Measurements from ENCODE around the gene CEP164.

CEP164 gene

DNA sequence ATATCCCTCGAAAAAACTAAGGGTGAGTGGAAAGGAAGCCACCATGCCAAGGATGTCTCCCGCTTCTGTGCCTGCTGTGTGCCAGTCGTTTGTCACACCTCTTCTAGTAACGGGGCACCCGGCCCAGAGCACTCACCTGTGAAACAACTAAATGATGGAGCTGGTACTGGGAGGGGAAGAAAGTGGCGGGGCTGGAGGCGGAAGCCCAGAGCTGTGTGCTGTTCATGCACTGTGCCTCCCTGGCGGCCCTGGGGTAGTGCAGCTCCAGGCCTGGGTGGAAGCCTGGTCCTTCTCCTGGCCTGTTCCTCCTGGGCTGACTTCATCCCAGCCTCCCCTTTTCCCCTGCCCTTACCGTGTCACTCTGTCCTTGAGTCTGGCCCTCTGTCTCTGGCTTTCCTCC lies 130.2 kb downstream of the CEP164 start:
- no peak for DNase-seq (ENCODE audit: low read depth in 1 of 2, low spot score in 1 of 2)

DNA sequence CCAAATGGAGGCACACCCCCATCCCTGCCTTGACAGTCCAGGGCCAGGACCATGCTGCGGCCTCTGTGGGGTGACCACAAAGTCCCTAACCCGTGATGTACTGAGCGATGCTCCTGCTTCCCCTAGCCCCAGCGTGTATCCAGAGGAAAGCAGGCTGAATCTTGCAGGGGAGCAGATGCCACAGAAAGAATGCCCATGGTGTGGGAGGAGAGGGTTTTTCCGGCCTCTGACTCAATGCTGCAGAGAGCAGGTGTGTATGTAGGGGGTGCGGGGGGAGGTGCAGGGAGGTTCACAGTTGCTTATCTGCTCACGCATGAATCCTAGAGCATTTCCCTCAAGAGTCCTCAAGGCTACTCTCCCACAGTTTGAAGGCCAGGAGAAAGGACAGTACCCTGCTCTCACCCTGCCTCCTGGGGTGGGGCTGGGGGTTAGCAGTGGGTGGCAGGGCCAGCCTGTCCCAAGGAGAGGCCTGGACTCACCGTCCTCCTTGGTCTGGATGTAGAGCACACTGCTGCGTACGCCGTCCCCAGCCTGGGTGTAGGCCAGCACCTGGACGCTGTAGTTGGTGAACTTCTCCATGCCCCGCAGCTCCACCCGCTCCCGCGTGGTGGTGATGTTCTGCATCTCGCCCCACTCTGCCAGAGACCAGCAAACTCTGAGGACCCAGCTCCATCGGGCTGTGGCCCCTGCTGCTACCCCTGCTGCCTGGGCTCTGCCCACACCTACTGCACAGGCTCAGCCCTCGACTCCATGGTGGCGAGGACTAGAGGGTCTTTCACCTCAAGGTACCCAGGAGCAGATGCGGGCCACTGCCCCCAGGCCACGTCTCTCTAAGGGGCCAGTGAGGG lies 130.8 kb downstream of the CEP164 start:
- DNase-seq (ENCODE audit: low read depth in 1 of 2, low spot score in 1 of 2): peak in 1 of 2 donors; percentile 5

DNA sequence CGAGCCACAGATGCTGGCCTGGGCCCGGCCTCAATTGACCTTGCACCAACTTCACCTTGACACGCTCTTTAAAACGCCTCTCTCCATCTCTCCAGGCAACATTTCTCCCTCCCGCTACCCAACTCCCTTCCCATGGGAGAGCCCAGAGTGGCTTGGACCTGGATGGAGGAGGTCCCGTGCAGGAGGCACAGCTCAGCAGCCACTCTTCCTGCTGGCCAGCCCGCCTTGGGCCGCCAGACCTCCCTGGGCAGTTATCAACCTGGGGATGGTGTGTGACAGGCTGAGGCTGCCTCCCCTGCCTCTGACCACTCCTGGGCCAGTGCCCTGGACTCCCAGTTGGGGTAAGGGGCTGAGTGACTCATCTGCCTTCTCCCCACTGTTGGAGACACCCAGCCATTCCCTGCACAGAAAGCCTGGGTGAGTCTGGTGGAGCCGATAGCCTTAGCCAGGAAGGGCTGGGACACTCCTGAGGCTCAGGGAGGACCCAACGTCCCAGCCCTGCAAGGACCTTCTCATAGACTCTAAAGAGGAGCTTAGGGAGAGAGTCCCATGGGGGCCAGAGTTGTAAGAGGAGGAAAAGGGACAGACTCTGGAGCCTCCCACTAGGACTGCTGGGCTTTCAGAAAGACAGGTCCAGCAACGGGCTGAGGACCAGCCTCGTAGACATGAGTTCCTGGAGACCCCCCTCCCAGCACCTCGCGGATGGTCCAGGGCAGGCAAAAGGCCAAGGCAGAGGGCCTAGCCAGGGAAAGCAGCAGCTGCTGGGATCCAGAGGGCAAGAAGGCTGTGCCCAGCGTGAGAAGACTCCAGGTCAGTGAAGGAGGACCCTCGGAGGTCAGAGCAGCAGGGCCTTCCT lies 131.7 kb downstream of the CEP164 start:
- DNase-seq (ENCODE audit: low read depth in 1 of 2, low spot score in 1 of 2): no peak

DNA sequence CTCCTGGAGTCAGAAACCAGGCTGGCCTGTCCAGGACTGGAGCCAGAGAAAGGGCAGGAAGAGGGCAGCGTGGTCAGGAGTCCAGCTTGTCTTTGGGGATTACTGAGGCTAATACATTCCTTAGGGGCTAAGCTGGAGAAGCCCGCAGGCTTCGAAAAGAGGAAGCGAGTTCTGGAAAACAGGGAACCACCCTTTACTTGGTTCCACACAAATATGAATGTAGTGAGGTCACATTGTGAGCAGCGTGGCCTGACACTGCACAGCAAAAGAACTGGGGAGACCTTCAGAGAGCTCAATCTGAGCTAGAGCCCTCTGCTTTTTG lies 132.3 kb downstream of the CEP164 start:
- DNase-seq (ENCODE audit: low read depth in 1 of 2, low spot score in 1 of 2): no peak

DNA sequence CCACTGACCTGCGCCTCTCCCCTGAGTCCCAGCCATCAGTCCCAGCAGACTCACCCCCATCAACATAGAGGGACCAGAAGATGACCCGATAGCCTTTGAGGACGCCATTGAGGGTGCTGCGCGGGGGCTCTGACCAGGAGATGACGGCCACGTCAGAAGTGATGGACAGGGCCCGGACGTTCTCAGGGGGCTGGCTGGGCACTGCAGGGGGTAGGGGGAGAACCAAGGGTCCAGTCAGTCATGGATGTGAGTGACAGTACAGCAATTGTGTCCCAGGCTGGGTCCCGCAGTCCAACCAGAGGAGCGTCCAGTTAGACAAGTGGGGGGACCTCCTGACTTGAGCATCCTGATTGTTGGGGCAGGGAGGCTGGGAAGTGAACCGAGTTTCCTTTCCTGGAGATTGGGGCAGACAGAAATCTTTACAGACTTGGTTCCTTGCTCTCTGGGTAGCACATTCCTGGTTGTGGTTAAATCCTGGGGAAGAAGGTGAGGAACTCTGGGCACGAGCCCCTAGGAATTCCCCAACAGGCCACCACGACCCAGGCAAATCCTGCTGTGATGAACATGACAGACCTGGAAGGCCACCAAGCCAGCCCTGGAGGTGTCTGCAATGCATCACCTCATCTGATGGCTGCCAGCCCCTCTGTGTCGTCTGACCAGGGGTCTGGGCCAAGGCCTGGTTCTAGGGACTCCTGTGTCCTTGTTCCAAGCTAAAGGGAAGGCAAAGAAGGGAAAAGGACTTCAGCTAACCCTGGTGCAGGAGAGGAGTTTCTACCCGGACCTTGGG lies 133.9 kb downstream of the CEP164 start:
- DNase-seq (ENCODE audit: low read depth in 1 of 2, low spot score in 1 of 2): no peak

DNA sequence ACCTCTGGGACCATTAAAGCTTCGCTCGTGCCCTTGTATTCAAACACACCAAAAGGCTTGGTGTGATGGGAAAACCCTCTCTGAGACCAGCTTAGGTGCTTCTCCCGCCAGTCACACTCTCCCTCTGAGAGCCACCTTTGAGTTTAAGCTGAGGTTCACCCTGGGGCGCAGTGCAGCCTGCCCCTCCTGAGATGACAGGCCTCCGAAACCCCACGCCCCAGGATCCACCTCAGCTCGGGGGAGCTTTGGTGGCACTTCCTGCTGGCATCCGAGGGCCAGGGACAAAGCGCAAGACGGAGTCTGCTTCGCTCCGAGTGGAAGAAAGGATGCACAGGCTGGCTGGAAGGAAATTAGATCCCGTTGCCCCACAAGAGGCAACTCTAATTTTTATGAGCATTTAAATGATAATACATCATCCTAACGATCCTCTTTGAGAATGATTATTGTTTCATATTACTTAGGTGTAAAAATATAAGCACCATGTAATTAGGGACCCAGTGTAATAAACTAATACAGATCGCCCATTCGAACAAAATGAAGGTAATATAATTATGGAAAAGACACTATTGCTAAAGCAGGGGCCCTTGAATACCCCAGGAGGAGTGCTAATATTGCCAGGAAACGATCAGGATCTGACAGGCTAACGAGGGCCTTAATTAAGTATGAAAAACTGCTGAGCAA lies 134.7 kb downstream of the CEP164 start:
- DNase-seq (ENCODE audit: low read depth in 1 of 2, low spot score in 1 of 2): no peak

DNA sequence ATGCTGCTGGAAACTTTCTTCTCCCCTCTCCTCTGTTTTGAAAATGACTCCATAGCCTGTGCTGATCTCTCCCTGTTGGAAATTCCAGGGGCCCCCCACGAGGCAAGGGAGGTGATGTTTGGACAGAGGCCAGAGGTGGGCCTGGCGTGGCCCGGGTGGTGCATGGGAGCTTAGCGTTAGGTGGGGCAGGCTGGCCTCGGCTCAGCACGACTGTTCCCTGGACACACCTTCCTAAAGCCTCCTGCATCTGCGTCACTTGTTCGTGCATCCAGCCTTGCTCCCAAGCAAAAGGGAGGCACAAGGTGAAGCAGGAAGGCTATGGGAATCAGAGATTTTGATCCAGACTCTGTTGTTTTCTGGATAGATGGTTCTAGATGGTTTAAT lies 135.2 kb downstream of the CEP164 start:
- no peak for DNase-seq (ENCODE audit: low read depth in 1 of 2, low spot score in 1 of 2)

All from activated CD4-positive, alpha-beta T cell treated with anti-CD3 and anti-CD28 coated beads, Interleukin-2, amount 50 U/mL, for 24 hours (primary cell).